COLO829 (cell line): ENCODE data around the gene SKOR1.
A peak's percentile ranks its signal among the peaks of the same experiment; 100 is the strongest.

Experiments used
- DNase-seq: peaks from one replicate; pipeline ENCODE4 v3.0.0; 2012; ENCODE audit warnings: low spot score

The SKOR1 gene

GRCh38 chr15:67818464-67818863 lies 6.8 kb upstream of the SKOR1 start:
- DNase-seq = no peak

- DNase-seq = no peak
These were observed 5.7 kb upstream of the SKOR1 start for GRCh38 chr15:67819636-67820035.

GRCh38 chr15:67820122-67820991 lies 5.0 kb upstream of the SKOR1 start:
- DNase-seq = no peak

- peak; percentile 52 for DNase-seq
These were observed 4.1 kb upstream of the SKOR1 start for GRCh38 chr15:67820992-67821783.

- DNase-seq = no peak
These were observed 3.4 kb upstream of the SKOR1 start for GRCh38 chr15:67821784-67822440.

DNA sequence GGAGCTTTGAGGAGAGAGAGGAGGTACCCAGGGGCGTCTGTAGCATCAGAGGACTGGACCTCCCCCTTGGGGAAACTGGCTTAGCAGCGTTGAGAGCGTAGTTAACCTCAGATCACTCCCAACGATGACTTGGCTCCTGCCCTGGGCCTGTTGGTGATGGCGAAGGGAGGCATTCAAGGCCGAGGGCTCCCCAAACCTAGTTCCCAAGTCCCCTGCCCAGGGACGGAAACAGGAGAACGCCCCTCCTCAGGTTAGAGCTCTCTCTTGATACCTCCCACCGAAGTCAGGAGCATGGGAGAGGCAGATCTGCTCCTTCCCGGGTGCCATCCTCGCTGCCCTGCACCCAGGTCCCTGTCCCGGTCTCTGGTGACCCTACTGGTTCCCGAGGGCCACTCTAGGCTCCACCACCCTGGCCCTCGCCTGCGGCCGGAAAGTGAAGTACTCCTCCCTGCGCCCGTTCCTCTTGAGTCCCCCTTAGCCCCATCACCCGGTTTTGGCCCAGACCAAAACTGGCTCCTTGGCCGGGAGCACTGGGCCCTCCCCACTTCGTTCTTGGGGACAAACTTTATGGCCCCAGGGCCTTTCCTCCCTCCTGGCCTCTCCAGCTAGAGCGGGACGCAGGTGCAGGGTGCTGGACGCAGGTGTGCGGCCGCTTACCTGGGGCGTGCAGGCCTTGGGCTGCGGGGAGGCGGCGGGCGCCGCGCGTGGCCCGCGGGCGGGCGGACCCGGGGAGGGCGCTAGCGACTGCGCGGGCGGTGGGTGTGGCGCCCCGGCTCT lies 2.6 kb upstream of the SKOR1 start:
- no peak for DNase-seq

DNA sequence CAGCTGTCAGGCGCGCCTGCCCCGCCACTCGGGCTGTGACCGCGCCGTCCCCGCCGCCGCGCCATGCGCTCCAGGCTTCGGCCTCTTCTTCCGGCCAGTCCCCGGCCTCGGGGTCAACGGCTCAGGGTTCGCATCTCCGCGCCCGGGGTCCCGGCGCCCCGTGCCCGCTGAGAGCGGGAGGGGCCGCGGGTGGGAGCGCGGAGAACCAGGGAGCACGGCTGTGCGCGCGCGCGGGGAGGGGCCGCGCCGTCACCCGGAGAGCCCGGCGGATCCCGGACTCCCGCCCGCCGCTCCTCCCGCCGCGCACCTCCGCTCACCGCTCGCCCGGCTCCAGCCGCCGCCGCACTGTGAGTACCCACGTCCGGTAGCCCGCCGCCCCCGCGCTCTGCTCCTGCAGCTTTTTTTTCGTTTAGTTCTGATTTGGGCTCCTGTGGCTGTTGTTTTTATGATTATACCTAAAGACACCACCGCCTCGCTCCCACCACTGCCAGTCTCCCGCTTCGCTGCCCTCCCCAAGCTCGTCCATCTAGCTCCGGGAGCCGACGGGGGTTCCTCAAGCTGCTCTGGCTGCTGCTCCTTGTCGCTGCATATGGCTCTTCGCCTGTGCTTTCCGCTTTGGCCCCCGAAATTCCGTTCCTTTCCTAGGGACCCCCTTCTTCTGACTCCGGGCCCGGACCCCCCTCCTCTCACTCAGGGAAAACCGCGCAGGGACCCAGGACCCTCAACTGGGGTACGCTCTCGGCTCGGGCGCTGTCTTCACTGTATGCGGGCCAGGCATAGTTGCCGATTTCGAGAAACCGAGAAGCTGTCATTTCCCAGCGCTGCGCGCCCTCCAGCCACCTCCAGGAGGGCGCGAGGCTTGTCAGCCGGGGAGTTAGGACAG lies 1.8 kb upstream of the SKOR1 start:
- DNase-seq = no peak

- no peak for DNase-seq
These were observed 926 bp upstream of the SKOR1 start for GRCh38 chr15:67824197-67824968.

GRCh38 chr15:67825881-67826716 lies 790 bp downstream of the SKOR1 start:
- no peak for DNase-seq

DNA sequence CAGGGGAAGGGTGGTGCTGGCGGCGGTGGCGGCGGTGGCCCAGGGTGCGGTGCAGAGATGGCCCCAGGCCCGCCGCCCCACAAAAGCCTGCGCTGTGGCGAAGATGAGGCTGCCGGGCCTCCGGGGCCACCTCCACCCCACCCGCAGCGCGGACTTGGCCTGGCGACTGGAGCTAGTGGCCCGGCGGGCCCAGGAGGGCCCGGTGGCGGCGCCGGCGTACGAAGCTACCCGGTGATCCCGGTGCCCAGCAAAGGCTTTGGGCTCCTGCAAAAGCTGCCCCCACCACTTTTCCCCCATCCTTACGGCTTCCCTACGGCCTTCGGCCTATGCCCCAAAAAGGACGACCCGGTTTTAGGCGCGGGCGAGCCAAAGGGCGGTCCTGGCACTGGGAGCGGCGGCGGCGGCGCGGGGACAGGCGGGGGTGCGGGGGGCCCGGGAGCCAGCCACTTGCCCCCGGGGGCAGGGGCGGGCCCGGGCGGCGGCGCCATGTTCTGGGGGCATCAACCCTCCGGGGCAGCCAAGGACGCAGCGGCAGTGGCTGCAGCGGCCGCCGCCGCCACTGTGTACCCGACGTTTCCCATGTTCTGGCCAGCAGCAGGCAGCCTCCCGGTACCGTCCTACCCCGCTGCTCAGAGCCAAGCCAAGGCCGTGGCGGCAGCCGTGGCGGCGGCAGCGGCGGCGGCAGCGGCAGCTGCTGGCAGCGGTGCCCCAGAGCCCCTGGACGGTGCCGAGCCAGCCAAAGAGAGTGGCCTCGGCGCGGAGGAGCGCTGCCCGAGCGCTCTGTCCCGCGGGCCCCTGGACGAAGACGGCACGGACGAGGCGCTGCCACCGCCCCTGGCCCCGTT lies 1.6 kb downstream of the SKOR1 start:
- DNase-seq = no peak

DNA sequence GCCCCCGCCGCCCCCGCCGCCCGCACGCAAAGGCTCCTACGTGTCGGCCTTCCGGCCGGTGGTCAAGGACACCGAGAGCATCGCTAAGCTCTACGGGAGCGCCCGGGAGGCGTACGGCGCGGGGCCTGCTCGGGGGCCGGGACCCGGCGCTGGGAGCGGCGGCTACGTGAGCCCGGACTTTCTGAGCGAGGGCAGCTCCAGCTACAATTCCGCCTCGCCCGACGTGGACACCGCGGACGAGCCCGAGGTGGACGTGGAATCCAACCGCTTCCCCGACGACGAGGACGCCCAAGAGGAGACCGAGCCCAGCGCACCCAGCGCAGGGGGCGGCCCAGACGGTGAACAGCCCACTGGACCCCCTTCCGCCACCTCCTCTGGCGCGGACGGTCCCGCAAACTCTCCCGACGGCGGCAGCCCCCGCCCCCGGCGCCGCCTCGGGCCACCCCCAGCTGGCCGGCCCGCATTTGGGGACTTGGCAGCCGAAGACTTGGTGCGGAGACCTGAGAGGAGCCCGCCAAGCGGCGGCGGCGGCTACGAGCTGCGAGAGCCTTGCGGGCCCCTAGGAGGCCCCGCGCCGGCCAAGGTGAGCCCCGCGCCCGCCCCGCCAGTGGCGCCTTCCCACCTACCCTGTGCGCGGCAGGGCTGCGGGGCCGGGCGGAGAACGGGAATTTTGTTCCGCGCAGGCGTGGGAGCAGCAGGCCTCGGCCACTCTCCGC lies 2.4 kb downstream of the SKOR1 start:
- no peak for DNase-seq

GRCh38 chr15:67828278-67828968 lies 3.1 kb downstream of the SKOR1 start:
- no peak for DNase-seq

DNA sequence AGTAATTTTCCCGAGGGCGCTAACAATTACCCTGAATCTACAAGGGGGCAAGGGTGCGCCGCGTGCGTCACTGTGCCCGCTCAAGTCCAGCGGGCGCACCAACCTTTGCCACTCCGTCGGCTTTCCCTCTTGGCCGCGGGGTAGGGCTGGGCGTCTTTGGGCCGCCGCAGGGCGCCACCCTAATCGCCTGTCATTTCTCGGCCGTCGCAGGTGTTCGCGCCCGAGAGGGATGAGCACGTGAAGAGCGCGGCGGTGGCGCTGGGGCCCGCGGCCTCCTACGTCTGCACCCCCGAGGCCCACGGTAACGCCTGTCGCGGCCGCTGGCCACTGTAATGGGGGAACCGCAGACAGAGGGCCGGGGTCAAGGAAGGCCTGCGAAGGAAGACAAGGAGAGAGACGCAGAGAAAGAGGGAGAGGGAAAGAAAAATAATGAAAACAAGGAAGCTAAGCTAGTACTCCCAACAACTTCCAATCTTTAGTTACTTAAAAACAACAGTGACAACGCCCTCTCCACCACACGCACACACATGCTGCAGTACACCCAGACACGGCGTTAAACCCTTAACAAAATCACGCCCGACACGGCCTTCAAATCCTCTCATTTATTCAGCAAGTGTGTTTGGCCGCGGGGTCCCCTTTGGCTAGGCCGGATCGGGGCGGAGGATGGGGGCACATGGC lies 3.8 kb downstream of the SKOR1 start:
- DNase-seq = no peak

DNA sequence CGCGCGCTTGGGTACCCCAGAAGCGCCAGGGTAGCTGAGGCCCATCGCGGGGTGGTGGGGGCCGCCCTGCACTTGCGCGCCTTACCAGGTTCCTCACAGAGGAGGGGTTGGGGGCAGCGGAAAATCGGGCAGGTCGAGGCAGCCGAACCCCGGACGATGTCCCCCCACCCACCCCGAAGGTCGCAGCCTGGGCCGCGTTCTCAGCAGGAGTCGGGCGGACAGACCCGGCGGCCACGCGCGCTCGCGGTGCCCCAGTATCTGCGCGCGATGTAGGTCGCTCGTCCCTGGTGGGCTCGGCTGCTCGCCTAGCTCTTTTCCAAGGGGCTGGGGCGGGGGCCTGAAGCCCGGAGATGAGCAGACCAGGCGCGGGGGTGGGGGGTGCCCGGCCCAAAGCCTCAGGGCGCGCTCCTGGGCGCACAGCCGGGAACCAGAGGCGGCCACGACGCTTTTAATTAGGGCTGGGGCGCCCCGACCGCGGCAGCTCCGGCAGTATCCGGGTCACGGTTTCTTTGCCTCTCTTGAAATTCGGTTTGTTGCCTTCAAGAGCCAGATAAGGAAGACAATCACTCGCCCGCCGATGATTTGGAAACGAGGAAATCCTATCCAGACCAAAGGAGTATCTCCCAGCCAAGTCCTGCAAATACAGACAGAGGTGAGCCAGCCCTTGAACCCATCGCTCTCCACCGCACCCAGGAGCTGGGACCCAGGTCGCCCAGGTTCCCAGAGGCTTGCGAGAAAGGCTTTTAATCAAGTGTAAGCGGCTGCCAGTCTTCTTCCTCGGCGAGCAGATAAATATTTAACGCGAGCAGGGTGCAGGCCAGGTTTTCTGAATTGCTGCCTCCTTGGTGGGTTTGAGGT lies 4.6 kb downstream of the SKOR1 start:
- no peak for DNase-seq

DNA sequence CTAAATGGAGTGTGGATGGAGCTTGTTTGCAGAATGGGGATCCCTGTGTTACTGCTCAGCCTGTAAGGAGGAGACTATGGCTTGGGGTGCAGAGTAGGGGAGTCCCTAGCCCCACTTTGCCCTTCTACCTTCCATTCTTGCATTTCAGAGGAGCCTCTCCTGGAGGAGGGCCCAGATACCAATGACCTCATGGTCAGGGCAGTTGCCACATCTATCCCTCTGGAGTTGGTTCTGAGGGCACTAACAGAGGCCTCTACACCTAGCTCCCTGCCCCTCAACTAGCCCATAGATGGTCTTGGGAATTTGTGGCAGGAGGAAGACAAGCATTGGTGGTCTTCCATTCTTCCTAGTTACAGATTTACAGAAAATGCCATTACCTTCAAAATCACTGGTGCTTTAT lies 6.1 kb downstream of the SKOR1 start:
- DNase-seq = no peak
